ENCODE data around the gene TSHZ3. TPM values are rescaled to one million over a fixed set of nuclear protein-coding genes. Genes with fewer than 3 reads are reported as not detected.

The TSHZ3 gene
- total RNA-seq, 1 experiment from 2014 or later, result not detected

DNA sequence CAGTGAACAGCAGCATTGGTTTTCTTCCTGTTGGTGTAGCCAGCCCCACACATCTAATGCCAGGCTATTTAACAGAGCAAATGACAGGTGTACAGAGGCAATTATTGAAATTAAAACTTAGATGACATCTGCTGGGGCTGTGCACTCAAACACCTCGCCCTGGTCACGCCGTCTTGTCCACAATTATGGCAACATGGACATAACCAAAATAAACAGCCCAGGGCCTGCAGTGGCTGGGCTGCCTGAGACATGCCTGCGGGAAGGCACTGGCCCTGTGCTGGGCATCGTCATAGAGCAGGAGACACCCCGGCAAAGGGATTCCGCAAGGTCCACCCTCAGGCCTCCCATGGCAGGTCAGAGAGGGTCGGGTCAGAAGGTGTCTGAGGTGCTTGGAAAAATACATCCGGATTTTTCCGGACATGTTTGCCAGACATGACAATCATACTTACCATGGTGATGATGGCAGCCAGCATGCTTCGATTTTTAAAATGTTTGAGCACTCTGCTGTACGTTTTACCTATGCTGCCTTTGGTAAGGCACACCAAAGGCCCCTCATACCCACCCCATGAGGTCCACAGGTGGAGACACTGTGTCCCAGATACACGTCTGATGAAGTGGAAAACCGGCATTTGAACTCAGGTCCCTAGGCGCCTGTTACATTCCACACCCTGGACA is 47.8 kb downstream of the TSHZ3 start:
- Histone ChIP-seq H3K4me1 (ENCODE audit: low read length) (no peaks in the 10 kb centered on the region), H2AFZ (ENCODE audit: low read length) (no peak overlapping the region), H3K4me3 (ENCODE audit: low read length) (no peak overlapping the region), H3K9me3 (ENCODE audit: low read length) (no peaks in the 10 kb centered on the region), H3K9ac (ENCODE audit: low read length) (no peak overlapping the region), H4K20me1 (ENCODE audit: insufficient read depth, low read depth, low read length) (no peaks in the 10 kb centered on the region), H3K4me2 (ENCODE audit: low read depth, low read length, poor library complexity, severe bottlenecking) (no peak overlapping the region), H3K36me3 (ENCODE audit: insufficient read depth, low read length) (no peaks in the 10 kb centered on the region), H3K9me2 (replicated peaks; ENCODE audit: insufficient read depth, low read length) (no peaks in the 10 kb centered on the region), H3K27me3 (ENCODE audit: low read length) (no peaks in the 10 kb centered on the region), H3K79me2 (ENCODE audit: low read length) (no peaks in the 10 kb centered on the region), H3K27ac (ENCODE audit: low read length) (no peak overlapping the region)
- no peak for DNase-seq

GRCh38 chr19:31300422-31300821 is 48.8 kb downstream of the TSHZ3 start:
- Histone ChIP-seq H3K9ac (ENCODE audit: low read length) (no peak overlapping the region), H3K9me2 (replicated peaks; ENCODE audit: insufficient read depth, low read length) (no peaks in the 10 kb centered on the region), H3K4me3 (ENCODE audit: low read length) (no peak overlapping the region), H3K4me1 (ENCODE audit: low read length) (no peaks in the 10 kb centered on the region), H3K36me3 (ENCODE audit: insufficient read depth, low read length) (no peaks in the 10 kb centered on the region), H3K4me2 (ENCODE audit: low read depth, low read length, poor library complexity, severe bottlenecking) (no peak overlapping the region), H2AFZ (ENCODE audit: low read length) (no peak overlapping the region), H3K27me3 (ENCODE audit: low read length) (no peaks in the 10 kb centered on the region), H3K9me3 (ENCODE audit: low read length) (no peaks in the 10 kb centered on the region), H3K27ac (ENCODE audit: low read length) (no peak overlapping the region), H4K20me1 (ENCODE audit: insufficient read depth, low read depth, low read length) (no peaks in the 10 kb centered on the region), H3K79me2 (ENCODE audit: low read length) (no peaks in the 10 kb centered on the region)
- DNase-seq, result no peak

- Histone ChIP-seq H3K9ac (ENCODE audit: low read length) (no peak overlapping the region), H3K27me3 (ENCODE audit: low read length) (no peaks in the 10 kb centered on the region), H3K4me3 (ENCODE audit: low read length) (no peak overlapping the region), H3K4me1 (ENCODE audit: low read length) (no peaks in the 10 kb centered on the region), H3K79me2 (ENCODE audit: low read length) (no peaks in the 10 kb centered on the region), H3K27ac (ENCODE audit: low read length) (no peak overlapping the region), H2AFZ (ENCODE audit: low read length) (no peak overlapping the region), H3K9me3 (ENCODE audit: low read length) (no peaks in the 10 kb centered on the region), H3K4me2 (ENCODE audit: low read depth, low read length, poor library complexity, severe bottlenecking) (no peak overlapping the region), H3K36me3 (ENCODE audit: insufficient read depth, low read length) (no peaks in the 10 kb centered on the region), H3K9me2 (replicated peaks; ENCODE audit: insufficient read depth, low read length) (no peaks in the 10 kb centered on the region), H4K20me1 (ENCODE audit: insufficient read depth, low read depth, low read length) (no peaks in the 10 kb centered on the region)
- no peak for DNase-seq
Measured at GRCh38 chr19:31299665-31300064, 49.6 kb downstream of the TSHZ3 start.

- no peak overlapping the region for H3K4me3 ChIP-seq (ENCODE audit: low read length)
- no peak for DNase-seq
- H3K9me3 ChIP-seq (ENCODE audit: low read length), result no peaks in the 10 kb centered on the region
- H3K9me2 ChIP-seq (replicated peaks; ENCODE audit: insufficient read depth, low read length), result no peaks in the 10 kb centered on the region
- H3K36me3 ChIP-seq (ENCODE audit: insufficient read depth, low read length), result no peaks in the 10 kb centered on the region
- H3K27ac ChIP-seq (ENCODE audit: low read length), result no peak overlapping the region
- no peaks in the 10 kb centered on the region for H4K20me1 ChIP-seq (ENCODE audit: insufficient read depth, low read depth, low read length)
- H3K4me2 ChIP-seq (ENCODE audit: low read depth, low read length, poor library complexity, severe bottlenecking), result no peak overlapping the region
- H2AFZ ChIP-seq (ENCODE audit: low read length), result no peak overlapping the region
- no peaks in the 10 kb centered on the region for H3K4me1 ChIP-seq (ENCODE audit: low read length)
- no peaks in the 10 kb centered on the region for H3K27me3 ChIP-seq (ENCODE audit: low read length)
- H3K9ac ChIP-seq (ENCODE audit: low read length), result no peak overlapping the region
- no peaks in the 10 kb centered on the region for H3K79me2 ChIP-seq (ENCODE audit: low read length)
Measured at GRCh38 chr19:31297991-31298390, 51.2 kb downstream of the TSHZ3 start.

DNA sequence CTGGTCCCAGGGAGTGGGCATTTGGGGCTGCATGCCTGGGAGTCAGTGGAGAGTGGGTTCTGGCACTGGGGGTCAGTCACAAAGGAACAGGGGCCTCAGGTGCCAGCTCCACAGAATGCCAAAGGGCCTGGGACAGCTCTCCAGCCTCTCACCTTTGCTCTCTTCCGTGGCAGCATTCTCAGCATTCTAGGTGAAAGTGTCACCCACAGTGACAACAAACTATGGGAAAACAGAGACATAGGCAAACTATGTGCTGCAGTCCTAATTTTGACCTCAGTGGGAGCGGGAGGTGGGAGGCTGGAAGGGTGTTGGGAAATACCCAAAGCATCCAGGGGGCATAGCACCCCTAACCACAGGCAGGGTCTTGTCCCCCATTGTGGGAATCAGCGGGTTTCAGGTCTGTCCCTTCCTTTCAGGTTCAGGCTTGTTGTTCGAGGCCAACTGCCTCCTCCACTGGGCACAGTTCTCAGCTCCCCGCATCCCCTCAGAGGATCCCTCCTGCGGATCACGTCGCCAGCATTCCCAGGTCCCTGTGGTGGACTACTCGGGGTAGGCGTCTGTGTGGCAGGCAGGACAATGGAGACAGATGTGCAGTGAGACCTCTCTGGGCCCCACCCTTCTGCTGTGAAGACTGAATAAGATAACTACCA is 52.4 kb downstream of the TSHZ3 start:
- DNase-seq, result no peak
- no peaks in the 10 kb centered on the region for H3K27me3 ChIP-seq (ENCODE audit: low read length)
- no peaks in the 10 kb centered on the region for H4K20me1 ChIP-seq (ENCODE audit: insufficient read depth, low read depth, low read length)
- no peaks in the 10 kb centered on the region for H3K9me2 ChIP-seq (replicated peaks; ENCODE audit: insufficient read depth, low read length)
- no peaks in the 10 kb centered on the region for H3K36me3 ChIP-seq (ENCODE audit: insufficient read depth, low read length)
- no peak overlapping the region for H2AFZ ChIP-seq (ENCODE audit: low read length)
- no peak overlapping the region for H3K4me3 ChIP-seq (ENCODE audit: low read length)
- H3K4me1 ChIP-seq (ENCODE audit: low read length), result no peaks in the 10 kb centered on the region
- H3K4me2 ChIP-seq (ENCODE audit: low read depth, low read length, poor library complexity, severe bottlenecking), result no peak overlapping the region
- no peak overlapping the region for H3K9ac ChIP-seq (ENCODE audit: low read length)
- no peaks in the 10 kb centered on the region for H3K79me2 ChIP-seq (ENCODE audit: low read length)
- H3K9me3 ChIP-seq (ENCODE audit: low read length), result no peaks in the 10 kb centered on the region
- no peak overlapping the region for H3K27ac ChIP-seq (ENCODE audit: low read length)

DNA sequence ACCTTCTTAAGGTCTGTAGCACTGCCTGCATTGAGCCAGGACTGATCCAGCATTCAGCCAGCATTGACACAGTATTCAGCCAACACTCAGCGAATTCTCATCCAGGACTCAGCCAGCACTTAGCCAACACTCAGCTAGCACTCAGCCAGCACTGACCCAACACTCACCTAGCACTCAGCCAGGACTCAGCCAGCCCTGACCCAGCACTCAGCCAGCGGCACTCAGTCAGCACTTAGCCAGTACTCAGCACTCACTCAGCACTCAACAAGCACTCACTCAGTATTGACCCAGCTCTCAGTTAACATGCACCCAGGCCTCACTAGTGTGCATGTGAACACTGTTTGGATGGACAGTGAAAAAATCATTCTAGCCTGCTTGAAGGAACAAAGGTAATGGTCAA is 55.0 kb downstream of the TSHZ3 start:
- no peaks in the 10 kb centered on the region for H4K20me1 ChIP-seq (ENCODE audit: insufficient read depth, low read depth, low read length)

GRCh38 chr19:31292639-31293185 is 56.5 kb downstream of the TSHZ3 start:
- Histone ChIP-seq H3K27ac (ENCODE audit: low read length) (no peak overlapping the region), H3K27me3 (ENCODE audit: low read length) (no peaks in the 10 kb centered on the region), H3K9me2 (replicated peaks; ENCODE audit: insufficient read depth, low read length) (no peaks in the 10 kb centered on the region), H3K4me3 (ENCODE audit: low read length) (no peak overlapping the region), H3K36me3 (ENCODE audit: insufficient read depth, low read length) (no peaks in the 10 kb centered on the region), H3K9me3 (ENCODE audit: low read length) (no peaks in the 10 kb centered on the region), H2AFZ (ENCODE audit: low read length) (no peak overlapping the region), H4K20me1 (ENCODE audit: insufficient read depth, low read depth, low read length) (no peaks in the 10 kb centered on the region), H3K9ac (ENCODE audit: low read length) (no peak overlapping the region), H3K4me1 (ENCODE audit: low read length) (no peaks in the 10 kb centered on the region), H3K4me2 (ENCODE audit: low read depth, low read length, poor library complexity, severe bottlenecking) (no peak overlapping the region), H3K79me2 (ENCODE audit: low read length) (no peaks in the 10 kb centered on the region)
- no peak for DNase-seq

More for the DNA sequence above, 55.0 kb downstream of the TSHZ3 start:
- no peak overlapping the region for H3K9ac ChIP-seq (ENCODE audit: low read length)
- no peak overlapping the region for H3K4me3 ChIP-seq (ENCODE audit: low read length)
- H3K27me3 ChIP-seq (ENCODE audit: low read length), result no peaks in the 10 kb centered on the region
- no peak overlapping the region for H2AFZ ChIP-seq (ENCODE audit: low read length)
- H3K27ac ChIP-seq (ENCODE audit: low read length), result no peak overlapping the region
- no peaks in the 10 kb centered on the region for H3K9me3 ChIP-seq (ENCODE audit: low read length)
- H3K36me3 ChIP-seq (ENCODE audit: insufficient read depth, low read length), result no peaks in the 10 kb centered on the region
- DNase-seq, result no peak
- H3K4me1 ChIP-seq (ENCODE audit: low read length), result no peaks in the 10 kb centered on the region
- no peak overlapping the region for H3K4me2 ChIP-seq (ENCODE audit: low read depth, low read length, poor library complexity, severe bottlenecking)
- H3K9me2 ChIP-seq (replicated peaks; ENCODE audit: insufficient read depth, low read length), result no peaks in the 10 kb centered on the region
- H3K79me2 ChIP-seq (ENCODE audit: low read length), result no peaks in the 10 kb centered on the region

GRCh38 chr19:31290931-31291590 is 58.2 kb downstream of the TSHZ3 start:
- no peak overlapping the region for H2AFZ ChIP-seq (ENCODE audit: low read length)
- no peak overlapping the region for H3K9ac ChIP-seq (ENCODE audit: low read length)
- H3K9me3 ChIP-seq (ENCODE audit: low read length), result no peaks in the 10 kb centered on the region
- no peaks in the 10 kb centered on the region for H4K20me1 ChIP-seq (ENCODE audit: insufficient read depth, low read depth, low read length)
- H3K36me3 ChIP-seq (ENCODE audit: insufficient read depth, low read length), result no peaks in the 10 kb centered on the region
- no peak for DNase-seq
- no peak overlapping the region for H3K4me2 ChIP-seq (ENCODE audit: low read depth, low read length, poor library complexity, severe bottlenecking)
- H3K4me3 ChIP-seq (ENCODE audit: low read length), result no peak overlapping the region
- H3K79me2 ChIP-seq (ENCODE audit: low read length), result no peaks in the 10 kb centered on the region
- no peak overlapping the region for H3K27ac ChIP-seq (ENCODE audit: low read length)
- no peaks in the 10 kb centered on the region for H3K27me3 ChIP-seq (ENCODE audit: low read length)
- H3K4me1 ChIP-seq (ENCODE audit: low read length), result no peaks in the 10 kb centered on the region
- no peaks in the 10 kb centered on the region for H3K9me2 ChIP-seq (replicated peaks; ENCODE audit: insufficient read depth, low read length)
